Renal pelvis (tissue), 4 donors: ENCODE results near the gene SERPINB1. TPM values are rescaled to one million over a fixed set of nuclear protein-coding genes. Genes with fewer than 3 reads are reported as not detected.

ENCODE experiments used
- DNase-seq: peaks from one replicate; pipeline ENCODE4 v3.0.0-alpha.2; 2013
- polyA plus RNA-seq, 3 donors: library from polyadenylated mRNA; unstranded; fragments of 120-200 nt; gene quantifications; one replicate each; pipeline ENCODE4 v1.2.1, GENCODE V29; 2013; ENCODE audit not compliant: insufficient read length in 3 of 3

SERPINB1 gene
- polyA plus RNA-seq, 3 donors = 14.7 to 19.8 (median 17.1) TPM

GRCh38 chr6:2852514-2852855 is 10.8 kb upstream of the SERPINB1 start:
- no peak for DNase-seq

- DNase-seq = no peak
These were observed 10.3 kb upstream of the SERPINB1 start for GRCh38 chr6:2851727-2852513.

- DNase-seq = no peak
These were observed 9.0 kb upstream of the SERPINB1 start for GRCh38 chr6:2850538-2851113.

GRCh38 chr6:2848851-2849250 is 7.2 kb upstream of the SERPINB1 start:
- DNase-seq = no peak

GRCh38 chr6:2845880-2846208 is 4.2 kb upstream of the SERPINB1 start:
- DNase-seq = no peak

- no peak for DNase-seq
These were observed 2.3 kb upstream of the SERPINB1 start for GRCh38 chr6:2844008-2844407.

- DNase-seq = no peak
These were observed 1.6 kb upstream of the SERPINB1 start for GRCh38 chr6:2843138-2843740.

- no peak for DNase-seq
These were observed 483 bp upstream of the SERPINB1 start for GRCh38 chr6:2842139-2842552.

- no peak for DNase-seq
These were observed 958 bp downstream of the SERPINB1 start for GRCh38 chr6:2840749-2841061.

GRCh38 chr6:2839982-2840748 is 1.5 kb downstream of the SERPINB1 start:
- no peak for DNase-seq

- DNase-seq = no peak
These were observed 2.3 kb downstream of the SERPINB1 start for GRCh38 chr6:2839195-2839981.

GRCh38 chr6:2838251-2838650 is 3.4 kb downstream of the SERPINB1 start:
- no peak for DNase-seq

- no peak for DNase-seq
These were observed 7.4 kb downstream of the SERPINB1 start for GRCh38 chr6:2834262-2834661.

GRCh38 chr6:2831392-2831791 is 10.3 kb downstream of the SERPINB1 start:
- no peak for DNase-seq

- DNase-seq = no peak
These were observed 11.5 kb downstream of the SERPINB1 start for GRCh38 chr6:2830183-2830582.

GRCh38 chr6:2829253-2829652 is 12.4 kb downstream of the SERPINB1 start:
- DNase-seq = no peak

- no peak for DNase-seq
These were observed 13.0 kb downstream of the SERPINB1 start for GRCh38 chr6:2828629-2829028.

- no peak for DNase-seq
These were observed 14.5 kb downstream of the SERPINB1 start for GRCh38 chr6:2827142-2827541.

- no peak for DNase-seq
These were observed 15.5 kb downstream of the SERPINB1 start for GRCh38 chr6:2826131-2826530.

GRCh38 chr6:2823104-2823850 is 18.4 kb downstream of the SERPINB1 start:
- peak; percentile 67 for DNase-seq

- no peak for DNase-seq
These were observed 20.1 kb downstream of the SERPINB1 start for GRCh38 chr6:2821554-2821953.
